CD14-positive monocyte (primary cell): Measurements from ENCODE around the gene DTNB. TPM values are rescaled to one million over a fixed set of nuclear protein-coding genes. Genes with fewer than 3 reads are reported as not detected.

Source experiments
- DNase-seq, 3 donors: peaks; one replicate each; pipeline ENCODE4 v3.0.0-alpha.2; 2011 to 2022
- H2AFZ ChIP-seq: 2 replicates; pipeline ENCODE4 v1.6.0; 2012; ENCODE audit warnings: mild to moderate bottlenecking, low read depth, low read length, inconsistent platforms; ENCODE audit not compliant: insufficient read depth, poor library complexity, severe bottlenecking
- H3K27ac ChIP-seq, 2 donors: 1 replicate in 1 of 2; 2 replicates in 1 of 2; pipeline ENCODE4 v1.5.1; 2012 to 2013; ENCODE audit warnings: low read length in 2 of 2, control low read depth in 1 of 2, inconsistent platforms in 1 of 2, low read depth in 1 of 2, mild to moderate bottlenecking in 1 of 2
- H3K27me3 ChIP-seq, 2 donors: one replicate each; pipeline versions ENCODE4 v1.6.0 to v1.6.1; 2011 to 2013; ENCODE audit warnings: low read length in 2 of 2; ENCODE audit not compliant: control insufficient read depth in 2 of 2, insufficient read depth in 2 of 2
- H3K36me3 ChIP-seq, 2 donors: replicated peaks in 1 of 2; 1 replicate in 1 of 2; 2 replicates in 1 of 2; pipeline versions ENCODE4 v1.5.1 to v1.6.1; 2012 to 2013; ENCODE audit warnings: low read length in 2 of 2, control low read depth in 1 of 2, inconsistent platforms in 1 of 2, mild to moderate bottlenecking in 1 of 2; ENCODE audit not compliant: insufficient read depth in 2 of 2, control insufficient read depth in 1 of 2
- H3K4me1 ChIP-seq, 2 donors: 1 replicate in 1 of 2; 2 replicates in 1 of 2; pipeline versions ENCODE4 v1.5.1 to v1.6.1; 2012 to 2013; ENCODE audit warnings: low read length in 2 of 2, control low read depth in 1 of 2, inconsistent platforms in 1 of 2, mild to moderate bottlenecking in 1 of 2, moderate library complexity in 1 of 2; ENCODE audit not compliant: insufficient read depth in 2 of 2, control insufficient read depth in 1 of 2
- H3K4me2 ChIP-seq: replicated peaks from 2 replicates; pipeline ENCODE3; 2012; ENCODE audit warnings: low read length, moderate library complexity, mild to moderate bottlenecking; ENCODE audit not compliant: poor library complexity, severe bottlenecking; ENCODE audit errors: extremely low read depth
- H3K4me3 ChIP-seq, 3 experiments: fragments of 200-600 bp in 1 of 3; sonication (generic) in 1 of 3; replicated peaks in 1 of 3; 1 replicate in 2 of 3; 2 replicates in 1 of 3; pipeline ENCODE4 v1.5.1; 2011 to 2013; ENCODE audit warnings: low read length in 3 of 3, mild to moderate bottlenecking in 3 of 3, control low read depth in 2 of 3, low read depth in 2 of 3, inconsistent platforms in 1 of 3, moderate library complexity in 1 of 3
- H3K79me2 ChIP-seq: 2 replicates; pipeline ENCODE4 v1.6.0; 2012; ENCODE audit warnings: mild to moderate bottlenecking, control low read depth, inconsistent platforms, low read length, moderate library complexity; ENCODE audit not compliant: insufficient read depth
- H3K9ac ChIP-seq: 2 replicates; pipeline ENCODE4 v1.6.0; 2017; ENCODE audit warnings: low read length, mild to moderate bottlenecking; ENCODE audit not compliant: insufficient read depth, poor library complexity, severe bottlenecking
- H3K9me3 ChIP-seq, 2 donors: replicated peaks in 1 of 2; 1 replicate in 1 of 2; 2 replicates in 1 of 2; pipeline versions ENCODE4 v1.5.1 to v1.6.1; 2012 to 2013; ENCODE audit warnings: low read length in 2 of 2, control low read depth in 1 of 2; ENCODE audit not compliant: control insufficient read depth in 1 of 2, insufficient read depth in 1 of 2
- H4K20me1 ChIP-seq: 2 replicates; pipeline ENCODE4 v1.6.0; 2012; ENCODE audit warnings: mild to moderate bottlenecking, low read length, control low read depth, moderate library complexity; ENCODE audit not compliant: insufficient read depth
- H3K27ac Mint-ChIP-seq, 7 donors: one replicate each; pipeline ENCODE4 v1.8.0; 2020; ENCODE audit warnings: mild to moderate bottlenecking in 7 of 7, mixed read lengths in 7 of 7, moderate library complexity in 6 of 7, inconsistent platforms in 2 of 7
- H3K27me3 Mint-ChIP-seq, 3 donors: one replicate each; pipeline ENCODE4 v1.8.0; 2021 to 2022; ENCODE audit warnings: low read depth in 3 of 3, mild to moderate bottlenecking in 3 of 3, mixed read lengths in 3 of 3, moderate library complexity in 3 of 3, inconsistent platforms in 1 of 3
- H3K36me3 Mint-ChIP-seq, 2 donors: one replicate each; pipeline ENCODE4 v1.8.0; 2020; ENCODE audit warnings: mixed read lengths in 2 of 2, inconsistent platforms in 1 of 2, mild to moderate bottlenecking in 1 of 2
- H3K4me1 Mint-ChIP-seq: one replicate; pipeline ENCODE4 v1.8.0; 2020; ENCODE audit warnings: mild to moderate bottlenecking, mixed read lengths
- H3K4me3 Mint-ChIP-seq, 2 donors: one replicate each; pipeline ENCODE4 v1.8.0; 2020; ENCODE audit warnings: mild to moderate bottlenecking in 2 of 2, mixed read lengths in 2 of 2, moderate library complexity in 1 of 2
- H3K9me3 Mint-ChIP-seq, 7 donors: one replicate each; pipeline ENCODE4 v1.8.0; 2020 to 2022; ENCODE audit warnings: mixed read lengths in 7 of 7, mild to moderate bottlenecking in 6 of 7, moderate library complexity in 6 of 7, inconsistent platforms in 2 of 7
- CTCF ChIP-seq: fragments of 200-600 bp; IDR thresholded peaks from one replicate; pipeline ENCODE4 v1.8.0; 2022; ENCODE audit warnings: antibody characterized with exemption, mild to moderate bottlenecking
- WGBS: methylation state at CpG from one replicate; pipeline ENCODE4 v1.1.5; 2013; ENCODE audit warnings: missing lambda C conversion rate; ENCODE audit not compliant: insufficient coverage; 5-methylcytosine and 5-hydroxymethylcytosine counted together
- intact Hi-C, 2 donors: fragments of 100-400 bp; cut with micrococcal nuclease; formaldehyde crosslinking; loops; one replicate each; pipeline versions ENCODE4 v1.15.0 to v1.15.1; 2023
- polyA plus RNA-seq, 3 donors: library from polyadenylated mRNA; depleted of rRNA in 1 of 3; unstranded in 2 of 3; stranded (reverse) in 1 of 3; fragments of 300-500 nt in 2 of 3; fragments of >200 nt in 1 of 3; fragmentation: Illumina TruSeq in 2 of 3; gene quantifications; 1 replicate in 2 of 3; 2 replicates in 1 of 3; pipeline ENCODE4 v1.2.3, GENCODE V29; 2012 to 2021

DTNB gene
- polyA plus RNA-seq, 3 donors: 3.0 to 4.2 (median 3.3) TPM

DNA sequence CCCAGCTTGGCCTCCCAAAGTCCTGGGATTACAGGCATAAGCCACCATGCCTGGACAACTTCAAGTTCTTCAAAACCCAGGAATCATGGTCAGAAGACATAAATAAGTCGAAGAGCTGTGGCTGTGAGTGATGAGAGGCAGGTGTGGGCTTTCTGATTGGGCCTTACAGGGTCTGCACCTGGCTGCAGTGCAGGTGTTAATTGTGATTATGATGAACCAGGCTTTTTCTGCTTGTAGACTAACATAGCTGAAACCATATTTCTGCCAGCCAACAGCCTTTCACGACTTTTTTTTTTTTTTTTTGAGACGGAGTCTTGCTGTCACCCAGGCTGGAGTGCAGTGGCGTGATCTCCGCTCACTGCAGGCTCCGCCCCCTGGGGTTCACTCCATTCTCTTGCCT is 14.9 kb upstream of the DTNB start:
- H3K4me3 Mint-ChIP-seq: no peak overlapping the region
- H3K9ac ChIP-seq: no peak overlapping the region
- H3K4me3 ChIP-seq: no peak overlapping the region
- H3K27me3 ChIP-seq: no peaks in the 10 kb centered on the region
- H3K27ac Mint-ChIP-seq: no peak overlapping the region
- intact Hi-C loops: no loop called here
- peaks cover 0 to 2% (median 0%) of the 10 kb centered on the region in 7 donors for H3K9me3 Mint-ChIP-seq
- 94% methylated on average over 2 of the region's 6 CpGs for WGBS
- no peak for DNase-seq
- no peaks in the 10 kb centered on the region for H3K36me3 ChIP-seq
- H4K20me1 ChIP-seq: no peaks in the 10 kb centered on the region
- peaks cover 1 to 6% (median 3%) of the 10 kb centered on the region in 3 donors for H3K27me3 Mint-ChIP-seq
- no peaks in the 10 kb centered on the region for H3K4me1 Mint-ChIP-seq
- H3K79me2 ChIP-seq: no peaks in the 10 kb centered on the region
- H3K27ac ChIP-seq: no peak overlapping the region
- no peak overlapping the region for H2AFZ ChIP-seq
- H3K9me3 ChIP-seq: no peaks in the 10 kb centered on the region
- H3K4me2 ChIP-seq: no peak overlapping the region
- TF ChIP-seq CTCF: no peak
- no peaks in the 10 kb centered on the region for H3K36me3 Mint-ChIP-seq
- no peaks in the 10 kb centered on the region for H3K4me1 ChIP-seq

- no peaks in the 10 kb centered on the region for H3K36me3 Mint-ChIP-seq
- H3K36me3 ChIP-seq: no peaks in the 10 kb centered on the region
- no peaks in the 10 kb centered on the region for H3K4me1 ChIP-seq
- H2AFZ ChIP-seq: no peak overlapping the region
- H3K27ac ChIP-seq: no peak overlapping the region
- no CpG with 5 or more reads among the region's 2 CpGs for WGBS
- no peaks in the 10 kb centered on the region for H3K27me3 ChIP-seq
- H3K9me3 Mint-ChIP-seq: peaks cover 0 to 2% (median 0%) of the 10 kb centered on the region in 7 donors
- intact Hi-C loops: no loop called here
- DNase-seq: no peak
- H4K20me1 ChIP-seq: no peaks in the 10 kb centered on the region
- no peak overlapping the region for H3K4me3 ChIP-seq
- peaks cover 3% of the 10 kb centered on the region for H3K4me1 Mint-ChIP-seq
- H3K9ac ChIP-seq: no peak overlapping the region
- no peaks in the 10 kb centered on the region for H3K79me2 ChIP-seq
- no peaks in the 10 kb centered on the region for H3K9me3 ChIP-seq
- H3K27ac Mint-ChIP-seq: no peak overlapping the region
- H3K4me3 Mint-ChIP-seq: no peak overlapping the region
- no peak overlapping the region for H3K4me2 ChIP-seq
- H3K27me3 Mint-ChIP-seq: peaks cover 0 to 8% (median 1%) of the 10 kb centered on the region in 3 donors
- TF ChIP-seq CTCF: no peak
Measured at GRCh38 chr2:25685741-25686140, 12.4 kb upstream of the DTNB start.
